LNCAP (cell line): ENCODE results near the gene POFUT1.

Experiments used
- CTCF ChIP-seq: fragments of 450-650 bp; IDR thresholded peaks from 2 replicates; pipeline ENCODE4 v1.5.1; 2017; ENCODE audit warnings: mild to moderate bottlenecking

POFUT1 gene

DNA sequence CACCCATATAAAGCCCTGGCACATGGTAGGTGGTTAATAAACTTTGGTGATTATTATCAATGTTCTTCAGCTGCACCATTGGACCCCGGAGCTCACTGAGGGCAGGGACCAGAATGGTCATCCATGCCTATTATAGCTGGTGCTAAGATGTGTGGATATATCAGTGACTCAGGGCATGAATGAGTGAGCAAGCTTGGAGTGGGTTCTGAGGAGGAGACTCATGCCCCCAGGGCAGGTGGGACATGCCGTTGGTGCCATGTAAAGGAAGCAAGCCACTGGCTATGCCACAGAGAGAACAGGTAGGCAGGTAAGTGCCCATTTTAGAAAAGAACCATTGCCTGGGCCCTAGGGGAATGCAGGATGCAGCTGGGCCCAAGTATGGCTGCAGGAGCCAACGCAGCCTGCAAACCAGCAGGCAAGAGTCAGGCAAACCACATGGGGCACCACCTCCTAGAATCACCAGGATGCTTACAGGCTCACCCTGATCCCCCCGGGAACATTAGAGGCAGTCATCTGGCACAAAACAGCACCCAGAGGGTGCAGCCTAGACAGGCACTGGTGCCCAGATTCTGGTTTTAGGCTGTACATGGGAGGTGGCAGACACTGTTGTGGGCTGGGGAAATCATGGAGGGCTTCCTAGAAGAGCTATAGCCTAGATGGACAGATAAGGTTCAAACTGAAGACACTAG lies 23.6 kb upstream of the POFUT1 start:
- no peak for TF ChIP-seq CTCF

DNA sequence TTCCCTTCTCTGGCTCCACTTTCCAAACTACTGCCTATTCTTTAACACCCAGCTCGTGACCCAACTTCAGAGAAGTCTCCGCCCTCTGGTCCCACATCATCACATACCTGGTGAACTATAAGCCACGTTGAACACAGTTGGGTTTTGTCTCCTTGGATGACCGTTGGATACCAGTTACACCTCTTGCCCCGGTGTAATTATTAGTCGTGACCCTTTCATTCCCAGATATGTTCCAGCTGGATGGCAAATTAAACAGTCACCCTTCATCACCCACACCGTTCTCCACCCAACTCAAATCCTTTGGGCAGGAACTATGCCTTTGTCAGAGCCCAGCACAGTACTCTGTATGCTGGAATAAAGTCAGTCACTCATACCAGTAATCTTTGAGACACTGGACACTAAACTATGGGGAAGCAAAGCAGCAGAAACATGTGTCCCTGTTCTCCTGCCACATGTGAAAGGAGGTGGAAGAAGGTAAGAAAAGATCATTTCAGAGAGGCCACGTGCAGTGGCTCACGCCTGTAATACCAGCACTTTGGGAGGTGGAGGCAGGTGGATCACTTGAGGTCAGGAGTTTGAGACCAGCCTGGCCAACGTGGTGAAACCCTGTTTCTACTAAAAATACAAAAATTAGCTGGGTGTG lies 22.6 kb upstream of the POFUT1 start:
- TF ChIP-seq CTCF, result no peak

DNA sequence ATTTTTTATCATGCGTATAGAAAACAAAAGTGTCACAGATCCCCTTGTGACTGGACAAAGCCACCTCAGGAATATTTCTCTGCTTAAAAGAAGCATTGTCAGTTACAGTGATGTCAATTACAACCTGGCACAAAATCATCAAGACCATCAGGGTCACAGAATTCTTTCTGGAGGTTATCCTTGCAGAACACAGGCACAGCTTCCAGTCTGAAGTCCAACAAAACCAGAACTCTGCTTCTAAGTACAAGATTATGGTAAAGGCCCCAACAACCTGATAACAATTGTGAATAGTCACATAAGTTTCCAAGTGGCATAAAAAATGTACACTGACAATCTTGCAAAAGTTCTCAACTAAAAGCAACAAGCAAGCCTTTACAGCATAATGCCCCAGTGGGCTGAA lies 21.2 kb upstream of the POFUT1 start:
- TF ChIP-seq CTCF, result no peak

DNA sequence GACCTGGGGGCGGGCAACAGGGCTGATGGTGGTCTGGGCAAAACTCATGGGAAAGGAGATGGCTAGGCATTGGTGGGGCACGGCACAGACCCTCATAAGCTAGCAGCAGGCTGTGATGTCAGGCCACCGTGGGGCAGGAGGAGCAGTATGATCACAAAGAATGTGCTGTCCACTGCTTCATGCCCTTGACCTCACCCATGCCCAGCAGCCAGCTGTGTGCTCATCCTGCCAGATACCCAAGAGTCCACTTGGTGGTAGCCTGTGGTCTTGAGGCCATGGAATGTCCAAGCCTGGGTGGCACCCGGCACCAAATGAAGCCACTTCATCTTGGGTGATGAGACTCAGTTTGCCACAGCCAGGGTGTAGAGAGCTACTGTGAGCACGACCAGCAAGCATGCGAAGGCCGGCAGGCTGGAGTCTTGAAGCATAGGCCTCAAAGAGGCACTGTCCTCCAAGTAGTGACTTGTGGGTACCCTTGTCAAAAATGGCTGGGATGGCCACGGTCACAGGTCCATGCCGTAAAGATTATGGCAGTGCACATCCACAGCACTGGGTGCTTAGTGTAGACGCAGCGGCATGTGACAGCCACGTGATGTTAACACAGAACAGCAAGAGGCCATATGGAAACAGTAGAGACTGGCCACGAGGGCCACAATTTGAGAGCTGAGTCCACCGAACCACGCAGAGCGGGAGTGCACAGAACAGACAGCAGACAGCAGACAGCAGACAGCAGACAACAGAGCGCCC lies 19.1 kb upstream of the POFUT1 start:
- no peak for TF ChIP-seq CTCF

DNA sequence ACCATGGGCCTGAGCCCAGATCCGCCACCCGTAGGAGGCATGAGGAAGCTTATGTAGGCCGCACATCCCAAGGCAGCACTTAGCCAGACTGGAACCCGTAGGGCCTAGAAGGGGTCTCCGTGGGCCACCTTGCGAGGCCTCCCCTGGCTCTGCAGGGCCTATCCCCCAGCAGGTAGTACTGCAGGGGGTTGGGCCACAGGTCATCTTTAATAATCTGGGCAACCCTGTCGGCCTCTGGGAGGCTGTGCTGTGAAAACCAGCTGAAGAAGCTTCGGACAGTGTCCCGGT lies 18.6 kb upstream of the POFUT1 start:
- no peak for TF ChIP-seq CTCF

DNA sequence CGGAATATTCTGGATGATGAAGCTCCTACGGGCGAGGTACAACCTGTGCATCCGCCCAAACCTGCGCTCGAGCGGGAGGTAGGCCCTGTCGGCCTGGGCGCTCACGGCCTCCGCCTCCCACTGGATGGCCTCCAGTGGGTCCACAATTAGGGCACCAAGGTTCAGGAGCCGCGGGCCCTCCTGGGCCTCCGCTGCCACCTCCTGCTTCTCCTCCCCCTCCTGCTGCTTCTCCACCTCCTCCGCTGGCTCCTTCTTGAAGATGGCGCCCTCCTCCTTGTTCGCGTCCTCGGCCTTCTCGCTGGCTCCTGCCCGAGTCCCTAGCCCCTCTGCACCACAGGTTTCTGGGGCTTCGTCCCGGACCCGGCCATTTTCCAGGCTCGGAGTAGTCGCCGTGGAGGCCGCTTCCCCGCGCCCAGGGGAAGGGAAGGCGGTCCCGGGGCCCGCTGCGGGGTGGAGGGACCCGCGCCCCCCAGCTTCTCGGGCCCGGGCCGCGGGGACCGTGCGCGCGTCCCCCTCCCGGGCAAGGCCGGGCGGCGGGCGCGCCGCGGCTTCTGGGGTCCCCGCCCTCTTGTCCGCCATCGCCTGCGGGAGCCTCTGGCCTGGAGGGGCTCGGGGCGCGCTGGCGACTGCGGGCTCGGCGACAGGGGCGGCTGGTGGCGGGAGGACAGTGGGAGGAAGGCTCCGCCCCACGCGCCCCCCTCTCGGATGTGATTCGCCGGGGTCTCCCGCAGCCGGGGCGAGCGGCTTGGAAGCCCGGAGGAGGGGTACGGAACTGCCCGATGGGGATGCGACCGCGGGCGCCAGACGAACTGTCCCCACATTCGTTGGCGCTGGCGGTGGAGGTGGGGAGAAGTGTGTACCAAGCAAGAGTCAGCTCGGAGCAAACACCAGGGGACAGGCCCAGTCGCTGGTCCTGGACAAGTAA lies 17.7 kb upstream of the POFUT1 start:
- no peak for TF ChIP-seq CTCF
